Breast epithelium (tissue), 4 donors: ENCODE measurements around the gene GUCA2A. TPM values are rescaled to one million over a fixed set of nuclear protein-coding genes. Genes with fewer than 3 reads are reported as not detected.
"Not testable (repeated sequence)": the region's sequence is repeated elsewhere in the genome, so short reads cannot be mapped to it uniquely, and the experiment has no call there.

Source experiments
- DNase-seq, 2 donors: peaks; one replicate each; pipeline ENCODE4 v3.0.0-alpha.2; 2019; ENCODE audit warnings: low spot score in 2 of 2
- H3K27ac ChIP-seq, 2 donors: fragments of 200-600 bp; sonication (generic) in 1 of 2; one replicate each; pipeline ENCODE4 v1.5.1; 2016 to 2019; ENCODE audit warnings: mild to moderate bottlenecking in 1 of 2
- H3K27me3 ChIP-seq, 2 donors: fragments of 200-600 bp; sonication (generic) in 1 of 2; one replicate each; pipeline versions ENCODE4 v1.5.1 to v1.6.0; 2017 to 2019; ENCODE audit warnings: control low read depth in 1 of 2, mild to moderate bottlenecking in 1 of 2
- H3K36me3 ChIP-seq: fragments of 200-600 bp; one replicate; pipeline ENCODE4 v1.5.1; 2019
- H3K4me1 ChIP-seq, 2 donors: fragments of 200-600 bp; sonication (generic); one replicate each; pipeline ENCODE4 v1.5.1; 2016 to 2019; ENCODE audit warnings: control low read depth in 1 of 2
- H3K4me3 ChIP-seq, 3 donors: fragments of 200-600 bp; sonication (generic); 1 replicate in 2 of 3; 2 replicates in 1 of 3; pipeline ENCODE4 v1.5.1; 2016 to 2019; ENCODE audit warnings: mild to moderate bottlenecking in 3 of 3, moderate library complexity in 2 of 3
- H3K9me3 ChIP-seq, 2 donors: fragments of 200-600 bp; sonication (generic) in 1 of 2; one replicate each; pipeline ENCODE4 v1.5.1; 2016 to 2019; ENCODE audit warnings: control low read depth in 1 of 2
- POLR2A ChIP-seq: fragments of 450-650 bp; IDR thresholded peaks from one replicate; pipeline ENCODE4 v1.6.1; 2016; ENCODE audit warnings: antibody characterized with exemption, mild to moderate bottlenecking, moderate library complexity
- POLR2AphosphoS5 ChIP-seq, 3 donors: sonication (generic); formaldehyde crosslinking; IDR thresholded peaks; one replicate each; pipeline ENCODE4 v1.6.1; 2017; ENCODE audit warnings: antibody characterized with exemption in 3 of 3
- intact Hi-C: fragments of 100-400 bp; cut with DNase I; formaldehyde crosslinking; loops from one replicate; pipeline ENCODE4 v1.15.1; 2023; ENCODE audit warnings: low total_unique reads
- total RNA-seq, 3 donors: library from RNA; depleted of rRNA; stranded (reverse); fragments of >200 nt; gene quantifications; one replicate each; pipeline ENCODE4 v1.1.0, GENCODE V29; 2016
- TF ChIP-seq, protein P1 (sequence below), 3 donors: fragments of 450-650 bp; IDR thresholded peaks; one replicate each; pipeline ENCODE4 v1.5.1; 2016 to 2017; ENCODE audit warnings: antibody characterized with exemption in 3 of 3, mild to moderate bottlenecking in 3 of 3, moderate library complexity in 3 of 3

Gene GUCA2A
- total RNA-seq, result 1 to 10 TPM in 1 of 3 donors, not detected in 2; 8.8 TPM

DNA sequence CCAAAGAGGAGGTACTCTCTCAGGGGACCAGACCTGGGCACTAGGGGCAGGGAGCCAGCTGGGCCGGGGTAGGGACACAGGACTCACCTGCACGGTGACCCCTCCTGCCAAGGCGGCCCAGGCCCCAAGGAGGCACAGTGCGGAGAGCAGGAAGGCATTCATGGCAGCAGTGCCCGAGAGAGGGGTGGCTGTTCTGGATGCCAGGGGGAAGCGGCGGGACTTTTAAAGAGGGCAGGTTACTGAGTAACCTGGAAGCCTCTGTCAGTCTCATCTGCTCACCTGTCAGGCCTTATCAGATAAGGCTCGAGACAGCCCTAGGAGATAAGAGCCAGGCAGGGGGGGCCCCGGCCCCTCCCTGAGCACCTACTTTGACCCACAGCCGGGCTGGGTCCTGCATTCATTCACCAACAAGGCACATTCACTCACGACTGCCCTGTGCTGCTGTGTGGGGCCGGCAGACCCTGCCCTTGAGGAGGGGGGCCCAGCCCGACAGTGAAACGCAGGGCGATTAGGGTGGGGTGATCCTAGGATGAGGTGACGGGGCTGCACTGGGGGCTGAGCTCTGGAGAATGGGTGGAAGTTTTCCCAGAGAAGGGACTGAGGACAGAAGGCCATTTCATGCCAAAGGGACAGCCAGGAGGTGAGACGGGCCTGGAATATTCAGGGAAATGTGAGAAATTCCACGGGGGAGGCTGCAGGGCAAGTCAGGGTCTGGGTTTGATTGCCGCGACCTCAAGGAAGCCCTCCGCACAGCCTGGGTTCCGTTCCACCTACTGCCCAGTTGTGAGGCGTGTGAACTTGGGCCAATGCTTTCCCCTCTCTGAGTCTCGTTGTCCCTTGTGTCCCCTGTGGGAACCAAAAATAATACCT is at the start of gene GUCA2A:
GUCA2A (minus strand) TSS at position 195 of the 870 bp plus-strand sequence; CDS start at position 162, 33 bp downstream.
- TF ChIP-seq, protein P1, sequence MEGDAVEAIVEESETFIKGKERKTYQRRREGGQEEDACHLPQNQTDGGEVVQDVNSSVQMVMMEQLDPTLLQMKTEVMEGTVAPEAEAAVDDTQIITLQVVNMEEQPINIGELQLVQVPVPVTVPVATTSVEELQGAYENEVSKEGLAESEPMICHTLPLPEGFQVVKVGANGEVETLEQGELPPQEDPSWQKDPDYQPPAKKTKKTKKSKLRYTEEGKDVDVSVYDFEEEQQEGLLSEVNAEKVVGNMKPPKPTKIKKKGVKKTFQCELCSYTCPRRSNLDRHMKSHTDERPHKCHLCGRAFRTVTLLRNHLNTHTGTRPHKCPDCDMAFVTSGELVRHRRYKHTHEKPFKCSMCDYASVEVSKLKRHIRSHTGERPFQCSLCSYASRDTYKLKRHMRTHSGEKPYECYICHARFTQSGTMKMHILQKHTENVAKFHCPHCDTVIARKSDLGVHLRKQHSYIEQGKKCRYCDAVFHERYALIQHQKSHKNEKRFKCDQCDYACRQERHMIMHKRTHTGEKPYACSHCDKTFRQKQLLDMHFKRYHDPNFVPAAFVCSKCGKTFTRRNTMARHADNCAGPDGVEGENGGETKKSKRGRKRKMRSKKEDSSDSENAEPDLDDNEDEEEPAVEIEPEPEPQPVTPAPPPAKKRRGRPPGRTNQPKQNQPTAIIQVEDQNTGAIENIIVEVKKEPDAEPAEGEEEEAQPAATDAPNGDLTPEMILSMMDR (IDR thresholded peaks at IDR 0.05), result no peak
- TF ChIP-seq POLR2A, result no peak
- no peak for TF ChIP-seq POLR2AphosphoS5 (IDR thresholded peaks at IDR 0.05)
- intact Hi-C loops, result no loop called here

DNA sequence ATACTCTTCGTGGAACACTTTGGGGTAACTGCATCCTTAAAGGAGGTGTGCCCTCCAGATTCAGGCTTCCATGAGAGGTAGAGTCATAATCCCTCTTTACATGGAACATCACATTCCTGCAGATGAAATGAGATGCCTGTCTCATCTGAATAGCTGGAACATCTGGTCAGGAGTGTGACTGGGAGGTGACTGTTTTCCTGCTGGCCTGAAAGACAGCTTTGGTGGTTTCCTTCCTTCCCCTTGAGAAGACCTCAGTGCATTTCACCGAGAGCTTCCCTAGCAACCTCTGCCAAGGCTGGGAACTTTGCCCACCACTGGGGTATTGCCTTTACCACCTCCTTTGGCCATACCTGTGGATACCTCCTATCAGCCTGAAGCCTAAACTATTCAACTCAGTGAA is 46.7 kb upstream of the GUCA2A start:
- intact Hi-C loops, result no loop called here

More for the DNA sequence above, at the start of gene GUCA2A:
- Histone ChIP-seq H3K27me3 (no peaks in the 10 kb centered on the region), H3K4me3 (no peak within 1 kb of the TSS), H3K4me1 (no peaks in the 10 kb centered on the region), H3K27ac (peak within 1 kb of the TSS in 1 of 2 donors; percentile 33), H3K36me3 (no peaks in the 10 kb centered on the region), H3K9me3 (peaks cover 0 to 11% of the 10 kb centered on the region in 2 donors)
- DNase-seq, result no peak

DNA sequence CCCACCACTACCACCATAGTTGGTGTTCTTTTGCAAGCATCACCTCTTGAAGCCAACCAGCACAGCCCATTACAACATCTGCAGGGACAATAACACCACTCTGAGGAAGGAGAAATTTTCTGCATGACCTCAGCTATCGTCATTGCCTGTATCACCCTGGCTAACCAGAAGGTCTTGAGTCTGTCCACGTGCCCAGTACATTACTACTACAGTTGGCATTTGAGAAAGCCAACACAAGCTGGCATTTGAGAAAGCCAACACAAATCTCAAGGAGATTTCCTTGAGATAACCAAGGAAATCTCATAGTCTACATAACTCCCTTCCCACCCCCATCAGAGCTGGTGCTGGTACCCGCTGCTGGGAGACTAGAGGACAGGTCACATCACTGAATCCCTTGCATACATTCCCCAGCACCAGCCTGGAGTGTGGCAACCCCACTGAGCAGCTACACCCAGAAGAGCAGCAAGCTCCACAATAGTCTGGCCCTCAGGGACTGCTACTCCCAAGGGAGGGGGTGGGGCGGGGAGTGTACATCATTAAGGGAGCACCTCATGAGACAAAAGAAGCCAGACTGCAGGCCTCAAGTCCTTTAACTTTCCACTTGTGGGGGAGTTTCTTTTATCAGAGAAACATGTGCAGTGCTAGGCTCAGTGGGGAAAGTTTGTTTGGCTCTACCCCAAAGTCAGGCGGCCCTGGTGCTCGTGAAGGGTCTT is 46.0 kb upstream of the GUCA2A start:
- Histone ChIP-seq H3K27ac (no peak overlapping the region), H3K36me3 (no peaks in the 10 kb centered on the region), H3K4me1 (peaks cover 0 to 16% of the 10 kb centered on the region in 2 donors), H3K4me3 (no peak overlapping the region), H3K9me3 (no peaks in the 10 kb centered on the region), H3K27me3 (no peaks in the 10 kb centered on the region)
- TF ChIP-seq, protein P1 (IDR thresholded peaks at IDR 0.05), result no peak
- TF ChIP-seq POLR2AphosphoS5 (IDR thresholded peaks at IDR 0.05) (no peak), POLR2A (no peak)
- DNase-seq, result no peak
- intact Hi-C loops, result no loop called here

More for the DNA sequence above, 46.7 kb upstream of the GUCA2A start:
- Histone ChIP-seq H3K36me3 (no peaks in the 10 kb centered on the region), H3K27me3 (no peaks in the 10 kb centered on the region), H3K27ac (no peak overlapping the region), H3K4me1 (peaks cover 0 to 16% of the 10 kb centered on the region in 2 donors), H3K4me3 (no peak overlapping the region), H3K9me3 (no peaks in the 10 kb centered on the region)
- no peak for DNase-seq
- TF ChIP-seq POLR2AphosphoS5 (IDR thresholded peaks at IDR 0.05) (no peak), POLR2A (no peak)
- TF ChIP-seq, protein P1 (IDR thresholded peaks at IDR 0.05), result no peak

GRCh38 chr1:42209526-42210251 is 45.1 kb upstream of the GUCA2A start:
- TF ChIP-seq POLR2AphosphoS5 (IDR thresholded peaks at IDR 0.05) (no peak), POLR2A (no peak)
- TF ChIP-seq, protein P1 (IDR thresholded peaks at IDR 0.05), result no peak
- peaks cover 0 to 15% of the 10 kb centered on the region in 2 donors for H3K4me1 ChIP-seq
- no peaks in the 10 kb centered on the region for H3K27me3 ChIP-seq
- peak overlapping the region; percentile 8 to 10 for H3K27ac ChIP-seq
- no peak overlapping the region for H3K4me3 ChIP-seq
- H3K9me3 ChIP-seq, result no peaks in the 10 kb centered on the region
- intact Hi-C loops, result no loop called here
- H3K36me3 ChIP-seq, result no peaks in the 10 kb centered on the region
- DNase-seq, result no peak

GRCh38 chr1:42206930-42207329 is 42.4 kb upstream of the GUCA2A start:
- intact Hi-C loops, H3K4me1 ChIP-seq, H3K36me3 ChIP-seq, H3K27ac ChIP-seq, H3K27me3 ChIP-seq, DNase-seq, H3K9me3 ChIP-seq, H3K4me3 ChIP-seq: not testable (repeated sequence)
